Loucy (cell line): ENCODE measurements around the gene PTPRK.
A peak's percentile ranks its signal among the peaks of the same experiment; 100 is the strongest.

Experiments
- H2AFZ ChIP-seq: fragments of 200-600 bp; sonication (generic); 2 replicates; pipeline ENCODE4 v1.6.0; 2016; ENCODE audit warnings: antibody characterized with exemption, mild to moderate bottlenecking, low read length, moderate library complexity
- H3F3A ChIP-seq: fragments of 200-600 bp; 2 replicates; pipeline ENCODE4 v1.6.0; 2016; ENCODE audit warnings: antibody characterized with exemption, low read depth, mild to moderate bottlenecking
- H3K27me3 ChIP-seq: fragments of 200-600 bp; sonication (generic); 2 replicates; pipeline ENCODE4 v1.6.1; 2014; ENCODE audit warnings: low read length, mild to moderate bottlenecking; ENCODE audit not compliant: insufficient read depth, poor library complexity, severe bottlenecking
- H3K36me3 ChIP-seq: fragments of 200-600 bp; sonication (generic); 2 replicates; pipeline ENCODE4 v1.6.1; 2016; ENCODE audit warnings: low read length; ENCODE audit not compliant: insufficient read depth
- H3K4me1 ChIP-seq: fragments of 200-600 bp; sonication (generic); 2 replicates; pipeline ENCODE4 v1.5.1; 2014; ENCODE audit warnings: low read length, mild to moderate bottlenecking; ENCODE audit not compliant: insufficient read depth, poor library complexity, severe bottlenecking
- H3K4me2 ChIP-seq: fragments of 200-600 bp; sonication (generic); 2 replicates; pipeline ENCODE4 v1.6.0; 2014; ENCODE audit warnings: antibody characterized with exemption, low read length, low read depth, mild to moderate bottlenecking; ENCODE audit not compliant: poor library complexity, severe bottlenecking
- H3K4me3 ChIP-seq: fragments of 200-600 bp; sonication (generic); 2 replicates; pipeline ENCODE4 v1.5.1; 2014; ENCODE audit warnings: low read length, mild to moderate bottlenecking, mixed read lengths; ENCODE audit not compliant: poor library complexity, severe bottlenecking
- H3K79me2 ChIP-seq: fragments of 200-600 bp; sonication (generic); 2 replicates; pipeline ENCODE4 v1.6.1; 2014; ENCODE audit warnings: low read length; ENCODE audit not compliant: insufficient read depth
- H3K9ac ChIP-seq: fragments of 200-600 bp; sonication (generic); 2 replicates; pipeline ENCODE4 v1.6.0; 2014; ENCODE audit warnings: mild to moderate bottlenecking, low read depth, low read length, moderate library complexity; ENCODE audit not compliant: poor library complexity, severe bottlenecking
- H3K9me2 ChIP-seq: fragments of 200-600 bp; sonication (generic); replicated peaks from 2 replicates; pipeline ENCODE4 v1.6.1; 2016; ENCODE audit warnings: low read depth, low read length, mixed read lengths
- H3K9me3 ChIP-seq: fragments of 200-600 bp; sonication (generic); 2 replicates; pipeline ENCODE4 v1.6.1; 2014; ENCODE audit warnings: mild to moderate bottlenecking, antibody characterized with exemption, low read length, low read depth; ENCODE audit not compliant: insufficient read depth
- H4K20me1 ChIP-seq: fragments of 200-600 bp; sonication (generic); 2 replicates; pipeline ENCODE4 v1.6.0; 2014; ENCODE audit warnings: antibody characterized with exemption, low read length, mild to moderate bottlenecking; ENCODE audit not compliant: insufficient read depth, poor library complexity, severe bottlenecking
- EZH2phosphoT487 ChIP-seq: fragments of 200-600 bp; IDR thresholded peaks from 2 replicates; pipeline ENCODE4 v1.6.1; 2018; ENCODE audit warnings: antibody characterized with exemption, mild to moderate bottlenecking, moderate library complexity, borderline replicate concordance
- TF ChIP-seq, protein P1 (sequence below): fragments of 200-600 bp; sonication (generic); conservative IDR thresholded peaks from 2 replicates; pipeline ENCODE4 v1.5.1; 2014; ENCODE audit warnings: mild to moderate bottlenecking, antibody characterized with exemption, low read length

The PTPRK gene

DNA sequence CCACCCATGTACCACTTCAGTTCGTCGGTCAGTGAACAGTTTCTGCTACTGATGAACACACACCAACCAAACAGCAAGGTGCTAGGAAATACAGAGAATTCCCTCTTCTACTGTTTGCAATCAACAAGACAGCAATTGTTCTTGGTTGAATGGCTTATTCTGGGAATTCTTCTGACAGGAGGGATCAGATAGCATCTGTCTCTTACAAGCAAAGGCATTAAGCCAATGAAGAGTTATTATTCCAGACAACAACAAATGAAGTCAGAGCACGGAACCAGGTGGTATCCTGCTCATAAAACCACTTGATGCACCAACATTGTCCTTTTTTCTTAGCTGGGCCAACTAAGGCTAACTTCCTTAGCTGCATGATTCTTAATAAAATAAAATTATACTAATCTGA, 37.8 kb downstream of the PTPRK start:
- Histone ChIP-seq H3K9me3 (no peaks in the 10 kb centered on the region), H3K4me1 (peaks cover 6% of the 10 kb centered on the region), H2AFZ (no peak overlapping the region), H3K4me3 (no peak overlapping the region), H3K9ac (no peak overlapping the region), H4K20me1 (no peaks in the 10 kb centered on the region), H3F3A (no peaks in the 10 kb centered on the region), H3K27me3 (no peaks in the 10 kb centered on the region), H3K9me2 (no peaks in the 10 kb centered on the region), H3K36me3 (no peaks in the 10 kb centered on the region), H3K79me2 (no peaks in the 10 kb centered on the region), H3K4me2 (no peak overlapping the region)
- TF ChIP-seq, protein P1, sequence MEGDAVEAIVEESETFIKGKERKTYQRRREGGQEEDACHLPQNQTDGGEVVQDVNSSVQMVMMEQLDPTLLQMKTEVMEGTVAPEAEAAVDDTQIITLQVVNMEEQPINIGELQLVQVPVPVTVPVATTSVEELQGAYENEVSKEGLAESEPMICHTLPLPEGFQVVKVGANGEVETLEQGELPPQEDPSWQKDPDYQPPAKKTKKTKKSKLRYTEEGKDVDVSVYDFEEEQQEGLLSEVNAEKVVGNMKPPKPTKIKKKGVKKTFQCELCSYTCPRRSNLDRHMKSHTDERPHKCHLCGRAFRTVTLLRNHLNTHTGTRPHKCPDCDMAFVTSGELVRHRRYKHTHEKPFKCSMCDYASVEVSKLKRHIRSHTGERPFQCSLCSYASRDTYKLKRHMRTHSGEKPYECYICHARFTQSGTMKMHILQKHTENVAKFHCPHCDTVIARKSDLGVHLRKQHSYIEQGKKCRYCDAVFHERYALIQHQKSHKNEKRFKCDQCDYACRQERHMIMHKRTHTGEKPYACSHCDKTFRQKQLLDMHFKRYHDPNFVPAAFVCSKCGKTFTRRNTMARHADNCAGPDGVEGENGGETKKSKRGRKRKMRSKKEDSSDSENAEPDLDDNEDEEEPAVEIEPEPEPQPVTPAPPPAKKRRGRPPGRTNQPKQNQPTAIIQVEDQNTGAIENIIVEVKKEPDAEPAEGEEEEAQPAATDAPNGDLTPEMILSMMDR, result no peak
- TF ChIP-seq EZH2phosphoT487, result no peak

GRCh38 chr6:128479991-128480390, 40.4 kb downstream of the PTPRK start:
- Histone ChIP-seq H3K4me1 (peaks cover 6% of the 10 kb centered on the region), H3K4me3 (no peak overlapping the region), H3K9me3 (no peaks in the 10 kb centered on the region), H3K9ac (no peak overlapping the region), H2AFZ (peak overlapping the region; percentile 24; the same call in 1 of the 2 replicates), H4K20me1 (no peaks in the 10 kb centered on the region), H3F3A (no peaks in the 10 kb centered on the region), H3K9me2 (no peaks in the 10 kb centered on the region), H3K27me3 (no peaks in the 10 kb centered on the region), H3K79me2 (no peaks in the 10 kb centered on the region), H3K36me3 (no peaks in the 10 kb centered on the region), H3K4me2 (no peak overlapping the region)
- TF ChIP-seq, protein P1, result no peak
- no peak for TF ChIP-seq EZH2phosphoT487

DNA sequence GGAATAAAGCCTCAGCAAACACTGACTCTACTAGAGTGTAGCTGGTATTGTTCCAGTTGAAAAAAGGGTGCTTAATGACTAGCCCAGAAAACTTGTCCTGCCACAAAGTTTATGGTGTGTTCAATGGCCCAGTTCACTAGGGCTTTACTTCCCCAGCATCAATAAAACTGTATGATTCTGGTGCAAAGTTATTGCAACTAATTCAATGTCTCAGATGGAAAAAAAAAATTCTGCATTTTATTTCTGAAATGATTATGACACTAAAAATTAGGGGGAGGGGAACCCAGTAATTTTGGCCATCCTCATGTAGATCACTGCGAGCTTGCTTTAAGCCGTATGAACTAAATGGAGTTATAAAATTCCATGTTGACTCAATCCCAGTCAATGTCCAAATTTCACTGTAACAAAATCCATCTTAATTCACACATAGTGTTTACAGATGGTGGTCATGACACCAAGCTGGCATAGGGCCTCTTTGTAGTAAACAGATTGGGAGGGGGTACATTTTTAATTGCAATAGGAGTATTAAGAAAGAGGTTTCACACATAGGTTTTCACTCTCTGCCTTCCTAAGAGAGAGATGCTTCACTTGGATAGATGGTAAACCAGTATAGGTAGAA, 41.2 kb downstream of the PTPRK start:
- no peaks in the 10 kb centered on the region for H3K9me3 ChIP-seq
- no peaks in the 10 kb centered on the region for H3K79me2 ChIP-seq
- H4K20me1 ChIP-seq, result no peaks in the 10 kb centered on the region
- no peak overlapping the region for H3K4me2 ChIP-seq
- peak overlapping the region; percentile 94 for H2AFZ ChIP-seq
- no peak overlapping the region for H3K9ac ChIP-seq
- no peak for TF ChIP-seq EZH2phosphoT487
- TF ChIP-seq, protein P1, result no peak
- H3K27me3 ChIP-seq, result no peaks in the 10 kb centered on the region
- no peaks in the 10 kb centered on the region for H3K36me3 ChIP-seq
- peaks cover 6% of the 10 kb centered on the region for H3K4me1 ChIP-seq
- H3K9me2 ChIP-seq, result no peaks in the 10 kb centered on the region
- no peak overlapping the region for H3K4me3 ChIP-seq
- no peaks in the 10 kb centered on the region for H3F3A ChIP-seq
